GM20000 (cell line): Measurements from ENCODE around the gene RNF181.
A peak's percentile ranks its signal among the peaks of the same experiment; 100 is the strongest.
"Not testable (repeated sequence)": the region's sequence is repeated elsewhere in the genome, so short reads cannot be mapped to it uniquely, and the experiment has no call there.

Experiments
- DNase-seq: peaks from one replicate; pipeline ENCODE4 v3.0.0; 2012; ENCODE audit warnings: low spot score
- CTCF ChIP-seq: IDR thresholded peaks from 2 replicates; pipeline ENCODE4 v1.5.1; 2012; ENCODE audit warnings: mild to moderate bottlenecking, control low read depth; ENCODE audit errors: extremely low read depth, missing control alignments

RNF181 gene

DNA sequence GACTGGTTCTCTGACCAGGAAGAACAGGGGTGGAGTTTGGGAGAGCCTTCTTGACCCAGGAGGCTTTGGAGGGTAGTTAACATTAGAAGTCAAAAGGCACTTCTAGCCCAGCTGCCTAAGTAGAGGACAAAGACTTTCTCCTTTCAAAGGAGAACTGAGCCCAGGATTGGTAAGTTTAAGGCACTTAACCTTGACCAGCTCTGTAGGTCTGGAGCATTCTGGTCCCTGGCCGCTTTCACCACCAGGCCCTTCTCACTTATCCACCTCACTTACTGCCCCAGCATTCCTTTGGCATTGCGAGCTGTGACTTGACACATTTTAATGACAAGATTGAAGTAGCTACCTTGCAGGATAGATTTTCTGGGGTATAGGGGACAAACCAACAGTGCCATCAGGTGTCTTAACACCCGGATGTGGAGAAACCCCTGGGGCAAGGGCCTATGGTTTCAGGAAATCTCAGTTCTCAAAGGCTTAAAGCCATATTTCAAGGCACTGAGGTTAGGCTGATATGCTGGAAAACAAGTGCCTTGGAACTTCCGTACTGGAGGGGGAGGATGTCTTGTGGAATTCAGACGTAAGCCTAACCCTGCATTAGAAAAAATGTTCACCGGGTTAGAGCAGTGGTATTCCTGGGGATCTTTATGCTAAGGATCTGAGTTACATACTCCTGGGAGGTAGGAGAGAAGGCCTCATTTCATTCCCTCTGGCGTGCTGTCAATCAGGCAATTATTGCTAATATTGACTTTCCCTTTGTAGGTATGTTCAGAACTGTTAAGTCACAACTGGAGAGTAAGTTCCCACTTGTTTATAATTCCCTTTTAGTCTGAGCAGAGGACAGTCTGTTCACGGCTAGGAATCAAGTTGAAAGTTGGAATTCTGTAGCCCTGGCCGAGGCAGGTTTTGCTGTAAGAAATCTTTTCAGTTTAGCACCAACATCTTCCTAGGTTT lies 12.0 kb downstream of the RNF181 start:
- TF ChIP-seq CTCF: no peak
- DNase-seq: no peak

DNA sequence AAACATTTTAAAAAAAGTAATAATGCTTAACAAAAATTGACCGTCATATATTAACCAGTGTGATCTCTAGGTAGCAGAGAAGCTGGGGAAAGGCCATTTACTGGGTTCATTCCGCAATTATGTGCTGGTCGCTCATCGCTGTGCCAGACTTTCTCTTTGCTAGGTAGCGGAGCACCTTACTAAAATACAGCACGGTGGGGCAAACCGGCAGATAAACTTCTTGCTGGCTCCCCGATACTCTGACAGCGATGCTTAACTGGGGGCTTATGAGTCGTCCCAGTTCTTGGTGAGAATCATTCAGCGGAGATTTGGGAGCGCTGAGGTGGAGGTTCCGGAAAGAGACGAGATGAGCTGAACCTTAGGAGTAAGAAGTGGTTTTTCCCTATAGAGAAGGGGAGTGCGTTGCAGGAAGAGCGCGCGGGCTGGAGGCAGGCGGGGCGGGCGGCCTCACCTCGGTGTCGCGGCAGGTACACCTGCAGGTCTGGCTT lies 15.7 kb downstream of the RNF181 start:
- peak; percentile 36 for DNase-seq
- TF ChIP-seq CTCF: no peak

- no peak for TF ChIP-seq CTCF
- peak; percentile 97 for DNase-seq
Observed at GRCh38 chr2:85611705-85612587, 16.4 kb downstream of the RNF181 start, which contains the start of gene C2orf68. TSS of gene C2orf68 (minus strand) at chr2:85612066. CDS start at chr2:85611984, 82 bp downstream.

- no peak for TF ChIP-seq CTCF
- no peak for DNase-seq
Observed at GRCh38 chr2:85613717-85614515, 18.4 kb downstream of the RNF181 start.

GRCh38 chr2:85614757-85615156 lies 19.2 kb downstream of the RNF181 start:
- DNase-seq: not testable (repeated sequence)

DNA sequence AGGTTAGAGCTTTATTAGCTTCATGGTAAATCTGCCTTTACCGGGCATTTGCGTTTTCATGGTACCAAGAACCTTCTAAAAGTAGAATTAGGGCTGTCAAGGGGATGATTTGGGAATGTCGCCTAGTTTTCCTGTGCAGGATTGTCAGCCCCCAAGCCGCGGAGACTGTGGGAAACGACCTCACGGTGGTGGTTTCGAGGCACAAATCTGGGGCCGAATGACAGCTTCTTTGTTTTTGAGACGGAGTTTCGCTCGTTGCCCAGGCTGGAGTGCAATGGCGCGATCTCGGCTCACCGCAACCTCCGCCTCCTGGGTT lies 19.8 kb downstream of the RNF181 start:
- no peak for DNase-seq
- no peak for TF ChIP-seq CTCF

DNA sequence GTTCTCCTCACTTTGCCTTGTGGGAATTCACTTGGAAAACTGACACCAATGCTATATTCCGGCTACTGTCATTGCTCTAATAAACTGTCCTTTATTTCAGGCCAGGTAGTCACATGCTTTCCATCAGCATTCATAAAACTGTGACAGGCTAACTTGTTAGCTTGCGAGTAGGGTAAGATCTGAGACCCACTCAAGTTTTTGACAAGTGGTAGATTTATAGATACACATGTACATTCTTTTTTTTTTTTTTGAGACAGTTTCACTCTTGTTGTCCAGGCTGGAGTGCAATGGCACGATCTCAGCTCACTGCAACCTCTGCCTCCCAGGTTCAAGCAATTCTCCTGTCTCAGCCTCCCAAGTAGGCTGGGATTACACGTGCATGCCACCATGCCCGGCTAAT lies 22.2 kb downstream of the RNF181 start:
- not testable (repeated sequence) for DNase-seq
